ENCODE measurements around the gene CBLC. TPM values are rescaled to one million over a fixed set of nuclear protein-coding genes. Genes with fewer than 3 reads are reported as not detected.

CBLC gene
- total and polyA plus RNA-seq, 7 donors: 46.8 to 64.5 (median 58.0) TPM; not detected in 4

- H3K9me3 ChIP-seq: no peaks in the 10 kb centered on the region
- no peaks in the 10 kb centered on the region for H3K27me3 ChIP-seq
- intact Hi-C loops (cut with DNase I): loop anchor here (5.0 kb wide), 2 partner anchors 99 to 106 kb away; partner anchors contain the start of gene BCL3
- TF ChIP-seq POLR2A (IDR thresholded peaks at IDR 0.05) (no peak), CTCF (IDR thresholded peaks at IDR 0.05) (no peak), POLR2AphosphoS5 (IDR thresholded peaks at IDR 0.05) (no peak), EP300 (IDR thresholded peaks at IDR 0.05) (no peak)
- H3K27ac ChIP-seq: peak overlapping the region; percentile 94 to 98 (median 96)
- WGBS, 2 donors: 0 to 1% methylated on average over 51 of the region's 51 CpGs
- H3K4me3 ChIP-seq: peak overlapping the region; percentile 83 to 100 (median 96)
- H3K36me3 ChIP-seq: peaks cover 0 to 3% (median 0%) of the 10 kb centered on the region in 4 donors
- peaks cover 0 to 58% (median 39%) of the 10 kb centered on the region in 4 donors for H3K4me1 ChIP-seq
- peak; percentile 80 for DNase-seq
Observed at GRCh38 chr19:44846455-44847143, 68.9 kb downstream of the CBLC start.

GRCh38 chr19:44847144-44848035, 69.7 kb downstream of the CBLC start:
- Histone ChIP-seq H3K4me1 (peaks cover 0 to 58% (median 39%) of the 10 kb centered on the region in 4 donors), H3K4me3 (peak overlapping the region; percentile 83 to 100 (median 96)), H3K27me3 (no peaks in the 10 kb centered on the region), H3K27ac (peak overlapping the region; percentile 94 to 98 (median 96)), H3K9me3 (no peaks in the 10 kb centered on the region), H3K36me3 (peaks cover 0 to 5% (median 0%) of the 10 kb centered on the region in 4 donors)
- intact Hi-C loops (cut with DNase I): loop anchor here (2.0 to 5.0 kb wide), 3 partner anchors 43 to 105 kb away; partner anchors contain the start of genes BCL3 and TOMM40
- WGBS, 2 donors: 1 to 3% methylated on average over 47 of the region's 47 CpGs
- TF ChIP-seq EP300 (IDR thresholded peaks at IDR 0.05) (no peak), POLR2A (IDR thresholded peaks at IDR 0.05) (peak; percentile 57 to 60), POLR2AphosphoS5 (IDR thresholded peaks at IDR 0.05) (peak; percentile 39 to 86 (median 78))
- DNase-seq: peak; percentile 88

- peak overlapping the region; percentile 83 to 100 (median 96) for H3K4me3 ChIP-seq
- peak; percentile 75 for DNase-seq
- H3K36me3 ChIP-seq: peaks cover 0 to 5% (median 0%) of the 10 kb centered on the region in 4 donors
- H3K4me1 ChIP-seq: peaks cover 0 to 58% (median 39%) of the 10 kb centered on the region in 4 donors
- intact Hi-C loops (cut with DNase I): loop anchor here (2.0 to 5.0 kb wide), 3 partner anchors 43 to 104 kb away; partner anchors contain the start of genes BCL3 and TOMM40
- TF ChIP-seq CTCF (IDR thresholded peaks at IDR 0.05) (peak in 1 of 4 experiments; percentile 7), POLR2AphosphoS5 (IDR thresholded peaks at IDR 0.05) (peak in 1 of 4 donors; percentile 12), POLR2A (IDR thresholded peaks at IDR 0.05) (no peak), EP300 (IDR thresholded peaks at IDR 0.05) (peak in 1 of 4 donors; percentile 4)
- no peaks in the 10 kb centered on the region for H3K27me3 ChIP-seq
- 36 to 39% methylated on average over 19 of the region's 19 CpGs for WGBS, 2 donors
- H3K27ac ChIP-seq: peak overlapping the region; percentile 94 to 98 (median 96)
- no peaks in the 10 kb centered on the region for H3K9me3 ChIP-seq
Observed at GRCh38 chr19:44848036-44848811, 70.5 kb downstream of the CBLC start.

- 47 to 71% methylated on average over 18 of the region's 18 CpGs for WGBS, 2 donors
Observed at GRCh38 chr19:44848812-44849447, 71.2 kb downstream of the CBLC start.

More at GRCh38 chr19:44848812-44849447, 71.2 kb downstream of the CBLC start:
- TF ChIP-seq EP300 (IDR thresholded peaks at IDR 0.05) (no peak), POLR2A (IDR thresholded peaks at IDR 0.05) (no peak), CTCF (IDR thresholded peaks at IDR 0.05) (no peak), POLR2AphosphoS5 (IDR thresholded peaks at IDR 0.05) (peak in 1 of 4 donors; percentile 13)
- intact Hi-C loops (cut with DNase I): loop anchor here (2.0 to 5.0 kb wide), 3 partner anchors 42 to 103 kb away; partner anchors contain the start of genes BCL3 and TOMM40
- Histone ChIP-seq H3K27me3 (no peaks in the 10 kb centered on the region), H3K4me1 (peaks cover 0 to 58% (median 39%) of the 10 kb centered on the region in 4 donors), H3K36me3 (peaks cover 0 to 5% (median 0%) of the 10 kb centered on the region in 4 donors), H3K4me3 (peak overlapping the region; percentile 83 to 100 (median 96)), H3K9me3 (no peaks in the 10 kb centered on the region), H3K27ac (peak overlapping the region; percentile 94 to 98 (median 96))
- DNase-seq: peak; percentile 70

Small RNA genes within 50 kb of the gene (small RNA-seq; reads per million reads assigned to genes)
- 0 reads per million in 3 donors for gene RF00156

Other genes starting within 250 kb of the CBLC start
- under 1 TPM in 1 of 4 donors, not detected in 3; 0.36 TPM for gene CEACAM20, start 248.2 kb upstream of the CBLC start, total RNA-seq
- gene CEACAM20, start 248.2 kb upstream of the CBLC start, polyA plus RNA-seq: under 1 TPM in 1 of 3 donors, not detected in 2; 0.22 TPM
- gene IGSF23, start 164.3 kb upstream of the CBLC start, total RNA-seq: not detected
- not detected for gene IGSF23, start 164.3 kb upstream of the CBLC start, polyA plus RNA-seq
- gene PVR, start 134.0 kb upstream of the CBLC start, total RNA-seq: 10 to 100 TPM in 3 of 4 donors, 1 to 10 TPM in 1; 7.8 to 39.4 (median 14.6) TPM
- gene PVR, start 134.0 kb upstream of the CBLC start, polyA plus RNA-seq: 10 to 100 TPM in 1 of 3 donors, 1 to 10 TPM in 2; 3.0 to 19.7 (median 4.6) TPM
- gene CEACAM19, start 106.4 kb upstream of the CBLC start, total RNA-seq: 1 to 10 TPM; 1.3 to 5.3 (median 2.6) TPM
- gene CEACAM19, start 106.4 kb upstream of the CBLC start, polyA plus RNA-seq: 1 to 10 TPM in 1 of 3 donors, under 1 TPM in 2; 0.60 to 4.9 (median 0.69) TPM
- gene CEACAM16, start 78.7 kb upstream of the CBLC start, total RNA-seq: not detected
- gene CEACAM16, start 78.7 kb upstream of the CBLC start, polyA plus RNA-seq: not detected
- 10 to 100 TPM; 13.9 to 69.0 (median 25.9) TPM for gene BCL3, start 29.2 kb upstream of the CBLC start, total RNA-seq
- gene BCL3, start 29.2 kb upstream of the CBLC start, polyA plus RNA-seq: 100 to 1,000 TPM in 1 of 3 donors, 10 to 100 TPM in 2; 44.4 to 104 (median 64.7) TPM
- gene BCAM, start 31.2 kb downstream of the CBLC start, total RNA-seq: 10 to 100 TPM in 3 of 4 donors, 1 to 10 TPM in 1; 6.1 to 36.3 (median 13.4) TPM
- 10 to 100 TPM in 1 of 3 donors, 1 to 10 TPM in 2; 1.2 to 19.9 (median 2.1) TPM for gene BCAM, start 31.2 kb downstream of the CBLC start, polyA plus RNA-seq
- 10 to 100 TPM; 16.3 to 39.6 (median 27.3) TPM for gene NECTIN2, start 68.4 kb downstream of the CBLC start, total RNA-seq
- 10 to 100 TPM; 15.6 to 68.6 (median 27.3) TPM for gene NECTIN2, start 68.4 kb downstream of the CBLC start, polyA plus RNA-seq
- 10 to 100 TPM; 21.6 to 40.2 (median 33.1) TPM for gene TOMM40, start 113.4 kb downstream of the CBLC start, total RNA-seq
- gene TOMM40, start 113.4 kb downstream of the CBLC start, polyA plus RNA-seq: 10 to 100 TPM; 32.4 to 76.8 (median 32.4) TPM
- 100 to 1,000 TPM in 2 of 4 donors, 10 to 100 TPM in 2; 63.5 to 188 (median 92.2) TPM for gene APOE, start 127.9 kb downstream of the CBLC start, total RNA-seq
- gene APOE, start 127.9 kb downstream of the CBLC start, polyA plus RNA-seq: 100 to 1,000 TPM; 111 to 326 (median 208) TPM
- 10 to 100 TPM in 1 of 4 donors, 1 to 10 TPM in 2, not detected in 1; 2.3 to 11.8 (median 5.8) TPM for gene APOC1, start 136.7 kb downstream of the CBLC start, total RNA-seq
- gene APOC1, start 136.7 kb downstream of the CBLC start, polyA plus RNA-seq: 10 to 100 TPM; 46.2 to 73.3 (median 49.9) TPM
- gene APOC4, start 164.3 kb downstream of the CBLC start, total RNA-seq: not detected
- gene APOC4, start 164.3 kb downstream of the CBLC start, polyA plus RNA-seq: not detected
- gene APOC2, start 168.2 kb downstream of the CBLC start, total RNA-seq: not detected
- 10 to 100 TPM in 1 of 3 donors, 1 to 10 TPM in 2; 3.0 to 10.6 (median 3.3) TPM for gene APOC2, start 168.2 kb downstream of the CBLC start, polyA plus RNA-seq
- gene CLPTM1, start 177.5 kb downstream of the CBLC start, total RNA-seq: 10 to 100 TPM; 31.6 to 51.5 (median 45.1) TPM
- 10 to 100 TPM; 22.2 to 94.0 (median 27.0) TPM for gene CLPTM1, start 177.5 kb downstream of the CBLC start, polyA plus RNA-seq
- 10 to 100 TPM in 1 of 4 donors, 1 to 10 TPM in 3; 3.2 to 16.7 (median 4.1) TPM for gene RELB, start 223.6 kb downstream of the CBLC start, total RNA-seq
- gene RELB, start 223.6 kb downstream of the CBLC start, polyA plus RNA-seq: 10 to 100 TPM; 21.0 to 50.2 (median 30.0) TPM